H9 (cell line): ENCODE data around the gene KRTAP1-3. TPM values are rescaled to one million over a fixed set of nuclear protein-coding genes. Genes with fewer than 3 reads are reported as not detected.

ENCODE experiments used
- DNase-seq: peaks from one replicate; pipeline ENCODE4 v3.0.0-alpha.2; 2017
- H2AFZ ChIP-seq: one replicate; pipeline ENCODE4 v1.6.1; 2013; ENCODE audit warnings: mild to moderate bottlenecking, low read length, control low read depth, moderate library complexity
- H2AK5ac ChIP-seq: 2 replicates; pipeline ENCODE4 v1.6.1; 2013; ENCODE audit warnings: low read length, control low read depth, mixed read lengths; ENCODE audit not compliant: insufficient read length
- H2BK120ac ChIP-seq: one replicate; pipeline ENCODE4 v1.6.1; 2013; ENCODE audit warnings: low read depth, mild to moderate bottlenecking, low read length, control low read depth, inconsistent platforms; ENCODE audit not compliant: poor library complexity, severe bottlenecking
- H2BK12ac ChIP-seq: 2 replicates; pipeline ENCODE4 v1.6.1; 2013; ENCODE audit warnings: low read length, control low read depth, mixed read lengths, low read depth; ENCODE audit not compliant: insufficient read length
- H2BK15ac ChIP-seq: 2 replicates; pipeline ENCODE4 v1.6.1; 2013; ENCODE audit warnings: low read depth, low read length, control low read depth
- H2BK20ac ChIP-seq: one replicate; pipeline ENCODE4 v1.6.1; 2013; ENCODE audit warnings: low read depth, mild to moderate bottlenecking, low read length, control low read depth, inconsistent platforms; ENCODE audit not compliant: poor library complexity, severe bottlenecking
- H2BK5ac ChIP-seq: 2 replicates; pipeline ENCODE4 v1.6.1; 2013; ENCODE audit warnings: low read length, control low read depth, mixed read lengths; ENCODE audit not compliant: insufficient read length
- H3K14ac ChIP-seq: 2 replicates; pipeline ENCODE4 v1.6.1; 2013; ENCODE audit warnings: low read length, control low read depth; ENCODE audit not compliant: insufficient read depth
- H3K18ac ChIP-seq: 2 replicates; pipeline ENCODE4 v1.6.1; 2013; ENCODE audit warnings: low read depth, mild to moderate bottlenecking, mixed read lengths, low read length, control low read depth; ENCODE audit not compliant: insufficient read length
- H3K23ac ChIP-seq: 2 replicates; pipeline ENCODE4 v1.6.1; 2013; ENCODE audit warnings: low read length, control low read depth, mixed read lengths, low read depth; ENCODE audit not compliant: insufficient read length
- H3K23me2 ChIP-seq: 2 replicates; pipeline ENCODE4 v1.6.1; 2013; ENCODE audit warnings: low read depth, mild to moderate bottlenecking, mixed read lengths, low read length, control low read depth; ENCODE audit not compliant: insufficient read length, poor library complexity, severe bottlenecking
- H3K27ac ChIP-seq: 2 replicates; pipeline ENCODE4 v1.5.1; 2013; ENCODE audit warnings: low read length, control low read depth, mixed read lengths, low read depth; ENCODE audit not compliant: insufficient read length
- H3K27me3 ChIP-seq: 2 replicates; pipeline ENCODE4 v1.6.1; 2013; ENCODE audit warnings: low read length, control low read depth, inconsistent platforms; ENCODE audit not compliant: insufficient read depth
- H3K4ac ChIP-seq: 2 replicates; pipeline ENCODE4 v1.6.1; 2013; ENCODE audit warnings: low read depth, mild to moderate bottlenecking, control low read depth, inconsistent platforms, low read length, moderate library complexity
- H3K4me1 ChIP-seq: 2 replicates; pipeline ENCODE4 v1.6.1; 2013; ENCODE audit warnings: low read length, control low read depth, inconsistent platforms; ENCODE audit not compliant: insufficient read depth
- H3K4me2 ChIP-seq: 2 replicates; pipeline ENCODE4 v1.6.1; 2013; ENCODE audit warnings: low read length, control low read depth, mixed read lengths; ENCODE audit not compliant: insufficient read length, insufficient read depth
- H3K56ac ChIP-seq: 2 replicates; pipeline ENCODE4 v1.6.1; 2013; ENCODE audit warnings: low read depth, mild to moderate bottlenecking, mixed read lengths, low read length, control low read depth; ENCODE audit not compliant: insufficient read length
- H3K79me1 ChIP-seq: 2 replicates; pipeline ENCODE4 v1.6.1; 2013; ENCODE audit warnings: low read depth, mild to moderate bottlenecking, moderate library complexity, low read length, control low read depth, inconsistent platforms; ENCODE audit not compliant: insufficient read depth, poor library complexity, severe bottlenecking
- H3K79me2 ChIP-seq: 2 replicates; pipeline ENCODE4 v1.6.1; 2013; ENCODE audit warnings: low read length, control low read depth, inconsistent platforms; ENCODE audit not compliant: insufficient read depth
- H3K9ac ChIP-seq: 2 replicates; pipeline ENCODE4 v1.6.1; 2013; ENCODE audit warnings: low read length, control low read depth, mixed read lengths; ENCODE audit not compliant: insufficient read length; ENCODE audit errors: extremely low read depth
- H3K9me3 ChIP-seq: one replicate; pipeline ENCODE4 v1.6.1; 2013; ENCODE audit warnings: low read depth, low read length, inconsistent platforms; ENCODE audit not compliant: control insufficient read depth
- H3T11ph ChIP-seq: one replicate; pipeline ENCODE4 v1.6.1; 2013; ENCODE audit warnings: mild to moderate bottlenecking, low read length, control low read depth, inconsistent platforms
- H4K20me1 ChIP-seq: one replicate; pipeline ENCODE4 v1.6.1; 2013; ENCODE audit not compliant: control insufficient read depth, insufficient read length, insufficient read depth
- H4K5ac ChIP-seq: 2 replicates; pipeline ENCODE4 v1.6.1; 2013; ENCODE audit warnings: low read depth, mild to moderate bottlenecking, mixed read lengths, low read length, control low read depth; ENCODE audit not compliant: insufficient read length
- H4K8ac ChIP-seq: replicated peaks from 2 replicates; pipeline ENCODE4 v1.6.1; 2013; ENCODE audit warnings: low read length, control low read depth, mixed read lengths, low read depth; ENCODE audit not compliant: insufficient read length
- H4K91ac ChIP-seq: 2 replicates; pipeline ENCODE4 v1.6.1; 2013; ENCODE audit warnings: low read depth, mild to moderate bottlenecking, moderate library complexity, mixed read lengths, low read length, control low read depth; ENCODE audit not compliant: insufficient read length
- H3K27ac Mint-ChIP-seq, 3 experiments: 2 replicates in 2 of 3; 3 replicates in 1 of 3; pipeline ENCODE4 v1.8.0; 2020 to 2021; ENCODE audit warnings: mixed read lengths in 3 of 3, mild to moderate bottlenecking in 1 of 3, moderate library complexity in 1 of 3
- H3K27me3 Mint-ChIP-seq: 2 replicates; pipeline ENCODE4 v1.8.0; 2021; ENCODE audit warnings: low read depth, mild to moderate bottlenecking, moderate library complexity, mixed read lengths
- H3K36me3 Mint-ChIP-seq, 3 experiments: 2 replicates in 2 of 3; 3 replicates in 1 of 3; pipeline ENCODE4 v1.8.0; 2020 to 2021; ENCODE audit warnings: low read depth in 3 of 3, mixed read lengths in 3 of 3; ENCODE audit not compliant: insufficient read depth in 1 of 3
- H3K4me1 Mint-ChIP-seq, 2 experiments: 2 replicates each; pipeline ENCODE4 v1.8.0; 2020; ENCODE audit warnings: mixed read lengths in 2 of 2
- H3K4me3 Mint-ChIP-seq, 2 experiments: 2 replicates in 1 of 2; 3 replicates in 1 of 2; pipeline ENCODE4 v1.8.0; 2020 to 2021; ENCODE audit warnings: mild to moderate bottlenecking in 2 of 2, mixed read lengths in 2 of 2, moderate library complexity in 1 of 2
- H3K9me3 Mint-ChIP-seq, 2 experiments: 2 replicates in 1 of 2; 3 replicates in 1 of 2; pipeline ENCODE4 v1.8.0; 2020; ENCODE audit warnings: mild to moderate bottlenecking in 2 of 2, mixed read lengths in 2 of 2, moderate library complexity in 1 of 2
- WGBS: extraction: QIAGEN DNeasy Blood & Tissue Kit; methylation state at CpG from one replicate; pipeline ENCODE4 v1.1.7; 2013; ENCODE audit warnings: missing lambda C conversion rate, low lambda C conversion rate, mixed read lengths; ENCODE audit not compliant: insufficient read length; ENCODE audit errors: extremely low coverage; 5-methylcytosine and 5-hydroxymethylcytosine counted together
- total RNA-seq: library from RNA; stranded (reverse); gene quantifications from 2 replicates; pipeline ENCODE4 v1.2.1, GENCODE V29; 2021
- TF ChIP-seq, protein P1 (sequence below): fragments of 200-600 bp; sonication (generic); conservative IDR thresholded peaks from 3 replicates; pipeline ENCODE4 v1.8.0; 2021; ENCODE audit warnings: antibody characterized with exemption, mild to moderate bottlenecking

The KRTAP1-3 gene
- total RNA-seq, 1 experiment from 2014 or later = not detected

DNA sequence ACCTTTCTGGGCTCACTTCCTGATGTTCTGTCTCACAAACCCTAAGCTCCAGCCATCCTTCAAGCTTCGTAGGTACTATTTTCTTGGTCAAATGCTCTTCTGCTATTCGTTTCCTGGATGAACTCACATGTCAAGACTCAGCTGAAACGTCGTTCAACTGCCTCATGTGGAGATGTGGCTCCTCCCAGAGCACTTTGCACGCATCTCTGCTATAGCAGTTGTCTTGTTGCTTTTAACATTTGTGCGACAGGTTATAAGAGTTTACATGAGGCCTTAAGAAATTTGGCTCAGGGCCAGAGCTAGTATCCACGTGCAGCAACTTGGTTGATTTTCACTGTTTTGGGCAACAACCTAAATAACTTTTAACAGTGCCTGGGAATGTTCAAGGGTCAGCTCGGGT, 47.8 kb downstream of the KRTAP1-3 start:
- Histone ChIP-seq H2BK20ac (no peak overlapping the region), H4K8ac (no peak overlapping the region), H3K27ac (no peak overlapping the region), H3K27me3 (no peaks in the 10 kb centered on the region), H4K91ac (no peak overlapping the region), H2BK15ac (no peak overlapping the region), H3K4me2 (no peak overlapping the region), H3K79me2 (no peaks in the 10 kb centered on the region), H3K4ac (no peak overlapping the region), H4K5ac (no peak overlapping the region), H4K20me1 (no peaks in the 10 kb centered on the region), H3K9me3 (no peaks in the 10 kb centered on the region), H2BK12ac (no peak overlapping the region), H2BK5ac (no peak overlapping the region), H2BK120ac (no peak overlapping the region), H3T11ph (no peak overlapping the region), H2AFZ (no peak overlapping the region), H2AK5ac (no peak overlapping the region), H3K18ac (no peak overlapping the region), H3K14ac (no peak overlapping the region), H3K23ac (no peak overlapping the region), H3K56ac (no peak overlapping the region), H3K23me2 (no peaks in the 10 kb centered on the region), H3K9ac (no peak overlapping the region), H3K79me1 (no peaks in the 10 kb centered on the region), H3K4me1 (no peaks in the 10 kb centered on the region)
- no peak overlapping the region for H3K27ac Mint-ChIP-seq
- no peaks in the 10 kb centered on the region for H3K4me1 Mint-ChIP-seq
- no peak overlapping the region for H3K4me3 Mint-ChIP-seq
- TF ChIP-seq, protein P1, sequence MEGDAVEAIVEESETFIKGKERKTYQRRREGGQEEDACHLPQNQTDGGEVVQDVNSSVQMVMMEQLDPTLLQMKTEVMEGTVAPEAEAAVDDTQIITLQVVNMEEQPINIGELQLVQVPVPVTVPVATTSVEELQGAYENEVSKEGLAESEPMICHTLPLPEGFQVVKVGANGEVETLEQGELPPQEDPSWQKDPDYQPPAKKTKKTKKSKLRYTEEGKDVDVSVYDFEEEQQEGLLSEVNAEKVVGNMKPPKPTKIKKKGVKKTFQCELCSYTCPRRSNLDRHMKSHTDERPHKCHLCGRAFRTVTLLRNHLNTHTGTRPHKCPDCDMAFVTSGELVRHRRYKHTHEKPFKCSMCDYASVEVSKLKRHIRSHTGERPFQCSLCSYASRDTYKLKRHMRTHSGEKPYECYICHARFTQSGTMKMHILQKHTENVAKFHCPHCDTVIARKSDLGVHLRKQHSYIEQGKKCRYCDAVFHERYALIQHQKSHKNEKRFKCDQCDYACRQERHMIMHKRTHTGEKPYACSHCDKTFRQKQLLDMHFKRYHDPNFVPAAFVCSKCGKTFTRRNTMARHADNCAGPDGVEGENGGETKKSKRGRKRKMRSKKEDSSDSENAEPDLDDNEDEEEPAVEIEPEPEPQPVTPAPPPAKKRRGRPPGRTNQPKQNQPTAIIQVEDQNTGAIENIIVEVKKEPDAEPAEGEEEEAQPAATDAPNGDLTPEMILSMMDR = no peak
- no peak for DNase-seq
- peaks cover 0 to 5% of the 10 kb centered on the region in 2 experiments; a peak in 2 of 5 replicates for H3K9me3 Mint-ChIP-seq
- WGBS = no CpG with 5 or more reads among the region's 8 CpGs
- peaks cover 3% of the 10 kb centered on the region for H3K27me3 Mint-ChIP-seq
- H3K36me3 Mint-ChIP-seq = no peaks in the 10 kb centered on the region
